GM10248 (cell line): ENCODE data around the gene TULP1.

Source experiments
- CTCF ChIA-PET: fragments of 300-600 bp; sonication (Branson Sonifier 250); formaldehyde crosslinking; extraction: SDS; loops from one replicate; lab custom pipeline; 2021; ENCODE audit warnings: antibody characterized with exemption; lab: Yijun Ruan, JAX
- POLR2A ChIA-PET: fragments of 350-650 bp; sonication (Branson Sonifier 250); formaldehyde crosslinking; extraction: SDS; loops from one replicate; lab custom pipeline; 2020; ENCODE audit warnings: antibody characterized with exemption; lab: Yijun Ruan, JAX
- DNase-seq: peaks from one replicate; pipeline ENCODE4 v3.0.0; 2012; ENCODE audit errors: extremely low spot score
- CTCF ChIP-seq: IDR thresholded peaks from 2 replicates; pipeline ENCODE4 v1.5.1; 2012; ENCODE audit warnings: mild to moderate bottlenecking, low read depth; ENCODE audit errors: extremely low read depth, missing control alignments, control extremely low read depth

The TULP1 gene

GRCh38 chr6:35488517-35488862 lies 24.2 kb downstream of the TULP1 start:
- ChIA-PET CTCF (interaction anchor here (1.0 kb wide), 1 partner anchor 11 kb away, joined by 3 read pairs; no protein-coding TSS in a partner anchor), POLR2A (no interaction called here)
- no peak for DNase-seq
- no peak for TF ChIP-seq CTCF

GRCh38 chr6:35487658-35488516 lies 24.8 kb downstream of the TULP1 start:
- DNase-seq = no peak
- no peak for TF ChIP-seq CTCF
- ChIA-PET CTCF (interaction anchor here (0.8 kb wide), 1 partner anchor 10 kb away, joined by 3 read pairs; no protein-coding TSS in a partner anchor), POLR2A (interaction anchor here (0.5 kb wide), 1 partner anchor 206 kb away, joined by 3 read pairs; no protein-coding TSS in a partner anchor)

- CTCF ChIA-PET = no interaction called here
- TF ChIP-seq CTCF = no peak
- no peak for DNase-seq
- POLR2A ChIA-PET = no interaction called here
These were observed 26.4 kb downstream of the TULP1 start for GRCh38 chr6:35486005-35486925.

- DNase-seq = no peak
- TF ChIP-seq CTCF = no peak
- CTCF ChIA-PET = no interaction called here
- POLR2A ChIA-PET = no interaction called here
These were observed 27.3 kb downstream of the TULP1 start for GRCh38 chr6:35485402-35485877.

GRCh38 chr6:35484921-35485392 lies 27.7 kb downstream of the TULP1 start:
- POLR2A ChIA-PET = no interaction called here
- DNase-seq = no peak
- no peak for TF ChIP-seq CTCF
- CTCF ChIA-PET = interaction anchor here (2.8 kb wide), 1 partner anchor 17 kb away, joined by 15 read pairs; the partner anchor contains the start of gene RPL10A
